Stimulated activated CD4-positive, alpha-beta T cell treated with anti-CD3 and anti-CD28 coated beads, Interleukin-2, amount 100 ng/mL, for 4 hours (primary cell): ENCODE results near the gene RGPD3.
"Not testable (repeated sequence)": the region's sequence is repeated elsewhere in the genome, so short reads cannot be mapped to it uniquely, and the experiment has no call there.

Source experiments
- DNase-seq: peaks from one replicate; pipeline ENCODE4 v3.0.0-alpha.2; 2020; ENCODE audit warnings: low read depth

RGPD3 gene

GRCh38 chr2:106486551-106487385 is 18.6 kb upstream of the RGPD3 start, which contains the start of gene CD8B2:
CD8B2 (plus strand) TSS chr2:106487364; CDS start chr2:106487427, 63 bp downstream.
- not testable (repeated sequence) for DNase-seq

DNA sequence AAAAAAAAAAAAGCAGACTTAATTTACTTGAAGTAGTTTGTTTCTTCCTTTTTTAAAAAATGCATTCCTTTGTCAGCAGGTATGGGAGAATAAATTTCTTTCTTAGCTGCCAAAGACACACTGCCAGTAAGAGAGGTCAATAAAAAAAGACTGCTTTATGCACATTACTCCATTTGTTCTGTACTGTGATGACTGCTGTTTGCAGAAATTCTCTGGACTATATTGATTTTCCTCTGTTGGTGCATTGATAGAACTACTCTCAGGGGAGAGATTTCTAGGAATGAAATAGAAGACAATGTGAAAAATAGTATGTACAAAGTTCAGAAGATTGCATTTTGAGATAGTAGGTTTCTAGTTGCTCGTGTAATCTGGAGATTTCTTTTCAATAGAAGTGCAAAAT is 11.3 kb upstream of the RGPD3 start:
- DNase-seq: not testable (repeated sequence)

DNA sequence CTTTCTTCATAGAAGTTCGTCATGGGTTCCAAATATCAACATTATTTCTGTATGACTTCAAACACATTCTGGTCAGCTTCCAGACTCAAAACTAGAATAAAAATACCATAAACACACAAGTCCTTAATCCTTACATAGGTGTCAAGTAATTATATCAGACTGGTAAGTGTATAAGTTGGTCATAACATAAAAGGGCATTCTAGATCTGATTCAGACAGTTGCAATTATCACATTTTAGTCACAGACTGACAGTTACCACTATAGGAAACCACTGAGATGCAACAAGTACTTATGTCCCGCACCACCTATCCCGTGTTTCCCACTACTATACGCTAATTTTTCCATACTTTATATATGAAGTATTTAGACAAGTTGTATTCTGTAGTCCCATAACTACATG is 9.4 kb upstream of the RGPD3 start:
- DNase-seq: not testable (repeated sequence)

DNA sequence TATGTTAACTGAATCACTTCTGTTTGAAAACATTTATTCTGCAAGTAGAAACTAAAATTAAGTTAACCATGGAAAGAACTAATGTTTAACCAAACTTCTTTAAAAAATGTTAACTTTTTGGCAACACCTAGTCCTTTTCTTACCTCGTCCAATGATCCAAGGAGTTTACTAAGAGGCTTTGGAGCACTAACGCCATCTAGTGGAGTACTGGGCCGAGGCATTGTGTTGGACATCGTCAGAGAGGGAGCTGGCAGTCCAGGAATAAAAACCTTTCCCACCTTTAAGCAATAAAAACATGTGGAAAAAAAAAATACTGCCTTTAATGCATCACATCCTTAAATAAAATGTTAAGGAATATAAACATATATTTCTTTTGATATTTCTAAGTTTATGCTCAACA is 2.4 kb upstream of the RGPD3 start:
- peak; percentile 33 for DNase-seq

DNA sequence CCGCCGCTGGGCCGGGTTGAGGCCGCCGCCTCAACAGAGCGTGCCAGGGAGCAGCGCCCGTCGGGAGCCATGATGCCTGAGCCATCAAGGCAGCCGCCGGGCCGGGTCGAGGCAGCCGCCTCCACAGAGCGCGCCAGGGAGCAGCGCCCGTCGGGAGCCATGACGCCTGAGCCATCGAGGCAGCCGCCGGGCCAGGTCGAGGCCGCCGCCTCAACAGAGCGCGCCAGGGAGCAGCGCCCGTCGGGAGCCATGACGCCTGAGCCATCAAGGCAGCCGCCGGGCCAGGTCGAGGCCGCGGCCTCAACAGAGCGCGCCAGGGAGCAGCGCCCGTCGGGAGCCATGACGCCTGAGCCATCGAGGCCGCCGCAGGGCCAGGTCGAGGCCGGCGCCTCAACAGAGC is 697 bp downstream of the RGPD3 start:
- DNase-seq: not testable (repeated sequence)

- not testable (repeated sequence) for DNase-seq
These were observed 6.3 kb downstream of the RGPD3 start for GRCh38 chr2:106461882-106462281.

- not testable (repeated sequence) for DNase-seq
These were observed 77.5 kb downstream of the RGPD3 start for GRCh38 chr2:106390680-106391079.

- not testable (repeated sequence) for DNase-seq
These were observed 79.3 kb downstream of the RGPD3 start for GRCh38 chr2:106388814-106389410.

DNA sequence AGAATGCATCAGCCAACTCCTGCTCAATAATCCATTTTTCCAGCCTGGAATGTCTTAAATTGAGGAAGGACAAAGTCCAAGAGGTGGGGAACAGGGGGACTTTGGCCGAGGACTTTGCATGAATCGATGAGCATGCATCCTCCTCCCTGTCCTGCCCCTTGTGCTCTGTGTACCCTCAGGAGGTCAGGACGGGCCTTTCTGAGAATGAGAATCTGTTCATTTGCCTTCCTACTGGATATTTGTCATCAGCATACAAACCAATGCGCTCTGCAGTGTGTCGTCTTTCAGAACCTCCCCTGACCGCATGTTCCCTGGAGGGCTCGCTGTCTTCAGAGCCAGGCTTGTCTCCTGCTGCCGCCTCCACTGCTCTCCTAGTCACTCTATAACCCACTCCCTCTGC is 83.7 kb downstream of the RGPD3 start:
- not testable (repeated sequence) for DNase-seq

DNA sequence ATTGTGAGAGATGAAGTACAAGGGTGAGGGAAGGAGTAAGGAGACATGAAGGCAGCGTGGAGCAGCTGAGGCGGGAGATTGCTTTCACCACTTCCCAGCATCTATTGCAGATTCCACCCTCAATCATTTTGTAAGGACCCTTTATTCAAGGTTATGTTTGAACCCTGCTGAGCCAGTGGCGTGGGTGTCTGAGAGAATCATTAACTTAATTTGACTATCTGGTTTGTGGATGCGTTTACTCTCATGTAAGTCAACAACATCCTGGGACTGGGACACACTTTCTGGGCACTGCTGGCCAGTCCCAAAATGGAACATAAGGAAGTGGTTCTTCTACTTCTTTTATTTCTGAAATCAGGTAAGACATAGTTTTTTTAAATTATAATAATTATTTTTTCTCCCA is 86.3 kb downstream of the RGPD3 start:
- not testable (repeated sequence) for DNase-seq

- not testable (repeated sequence) for DNase-seq
These were observed 88.6 kb downstream of the RGPD3 start for GRCh38 chr2:106379567-106379966.

DNA sequence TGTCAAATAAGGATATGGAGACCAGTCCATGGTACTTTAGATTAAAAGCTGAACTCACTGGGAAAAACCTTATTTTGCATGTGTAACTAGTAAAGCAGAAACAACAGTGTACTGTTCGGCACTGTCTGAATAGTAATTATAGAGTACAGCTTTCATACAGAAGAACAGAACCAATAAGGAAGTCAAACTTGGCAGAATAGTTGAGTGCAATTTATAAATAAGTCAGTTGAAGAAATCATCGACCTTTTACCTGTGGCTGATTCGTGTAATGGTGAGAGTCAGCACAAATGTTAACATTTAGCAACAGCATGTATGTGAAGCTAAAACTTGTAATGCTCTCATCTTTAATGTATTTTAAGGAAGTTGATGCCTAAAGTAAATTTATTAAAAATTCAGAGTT is 99.0 kb downstream of the RGPD3 start:
- not testable (repeated sequence) for DNase-seq

- DNase-seq: no peak
These were observed 101.9 kb downstream of the RGPD3 start for GRCh38 chr2:106366204-106366885.

DNA sequence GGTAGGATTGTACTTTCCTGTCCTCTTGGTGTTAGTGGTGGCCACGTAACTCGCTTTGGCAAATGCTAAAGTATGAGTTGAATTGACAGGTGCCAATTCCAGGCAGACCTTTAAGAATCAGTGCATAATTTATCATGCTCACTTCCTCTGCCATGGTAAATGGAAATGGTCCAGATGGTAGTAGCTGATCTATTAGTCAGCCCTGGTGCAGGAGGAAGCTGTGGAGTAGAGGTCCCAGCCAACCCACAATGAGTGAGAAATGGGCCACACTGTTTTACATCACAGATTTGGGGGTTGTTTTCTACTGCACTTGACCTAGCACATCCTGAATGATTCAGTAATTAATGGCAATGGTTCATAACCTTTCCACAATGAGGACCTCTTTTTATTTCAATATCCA is 104.4 kb downstream of the RGPD3 start:
- no peak for DNase-seq

- no peak for DNase-seq
These were observed 105.4 kb downstream of the RGPD3 start for GRCh38 chr2:106362789-106363188.

GRCh38 chr2:106359512-106359911 is 108.7 kb downstream of the RGPD3 start:
- no peak for DNase-seq

DNA sequence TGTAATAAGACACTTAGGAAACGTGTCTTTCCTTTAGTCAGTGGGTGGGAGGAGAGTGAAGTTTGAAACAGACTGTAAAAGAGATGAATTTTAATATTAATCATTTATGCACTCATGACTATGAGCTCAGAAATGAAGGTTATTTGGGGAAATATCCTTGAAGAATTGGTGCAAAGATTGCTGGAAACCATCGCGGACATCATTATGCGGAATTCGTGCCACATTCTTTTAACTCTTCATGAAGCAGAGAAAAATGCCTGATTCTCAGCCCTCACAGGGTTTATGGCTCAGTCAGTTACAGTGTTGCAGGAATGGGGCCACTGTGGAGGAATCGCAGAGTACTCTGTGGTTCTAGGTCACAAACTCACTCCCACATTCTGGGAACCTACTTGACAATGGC is 109.7 kb downstream of the RGPD3 start:
- no peak for DNase-seq

GRCh38 chr2:106358081-106358480 is 110.1 kb downstream of the RGPD3 start:
- DNase-seq: no peak

- no peak for DNase-seq
These were observed 111.9 kb downstream of the RGPD3 start for GRCh38 chr2:106356291-106356690.

DNA sequence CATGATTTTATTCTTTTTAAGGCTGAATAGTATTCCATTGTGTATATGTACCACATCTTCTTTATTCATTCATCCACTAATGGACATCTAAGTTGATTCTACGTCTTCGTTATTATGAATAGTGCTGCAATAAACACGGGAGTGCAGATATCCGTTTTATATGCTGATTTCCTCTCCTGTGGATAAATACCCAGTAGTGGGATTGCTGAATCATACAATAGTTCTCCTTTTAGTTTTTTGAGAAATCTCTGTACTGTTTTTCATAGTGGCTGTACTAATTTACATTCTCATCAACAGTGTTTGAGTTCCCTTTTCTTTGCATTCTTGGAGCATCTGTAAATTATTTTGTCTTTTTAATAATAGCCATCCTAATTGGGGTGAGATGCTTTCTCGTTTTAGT is 114.5 kb downstream of the RGPD3 start:
- DNase-seq: no peak

- DNase-seq: no peak
These were observed 117.2 kb downstream of the RGPD3 start for GRCh38 chr2:106350980-106351379.

DNA sequence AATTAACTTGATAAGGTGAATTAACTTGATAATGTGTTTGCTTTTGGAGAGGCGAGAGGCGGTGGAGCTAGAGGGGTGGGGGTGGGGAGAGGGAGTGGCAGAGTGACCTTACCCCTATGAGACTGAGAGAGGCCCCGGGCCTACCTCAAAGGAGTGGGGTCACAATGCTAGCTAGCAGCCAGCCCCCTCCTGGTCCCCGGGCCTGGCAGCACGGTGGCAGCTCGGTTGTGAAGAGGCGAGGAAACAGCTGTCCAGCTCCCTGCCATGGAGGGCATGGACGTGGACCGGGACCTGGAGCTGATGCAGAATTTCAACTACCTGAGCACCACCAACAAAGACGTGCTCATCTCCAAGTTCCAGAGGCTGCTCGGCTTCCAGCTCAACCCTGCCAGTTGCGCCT is 123.9 kb downstream of the RGPD3 start:
- DNase-seq: no peak

GRCh38 chr2:106343274-106343673 is 124.9 kb downstream of the RGPD3 start:
- no peak for DNase-seq
